SK-N-SH treated with all-trans-retinoic acid at 6 μM for 48 hours (cell line): Measurements from ENCODE around the gene HLTF.

Source experiments
- ATAC-seq: fragments of 200-7000 bp; cut with Tn5 transposase; 3 replicates; pipeline ENCODE4 v1.9.1; 2020; ENCODE audit warnings: mild to moderate bottlenecking, moderate library complexity
- ARNTL ChIP-seq: fragments of 450-650 bp; formaldehyde crosslinking; IDR thresholded peaks from 2 replicates; pipeline ENCODE4 v1.5.0; 2020; ENCODE audit warnings: low read depth, mild to moderate bottlenecking, moderate library complexity, borderline replicate concordance
- BACH2 ChIP-seq: fragments of 250-450 bp; sonication (Bioruptor Pico); IDR thresholded peaks from 2 replicates; pipeline ENCODE4 v1.9.0; 2021; ENCODE audit warnings: mild to moderate bottlenecking, borderline replicate concordance
- CREB5 ChIP-seq: fragments of 250-450 bp; sonication (Bioruptor Pico); IDR thresholded peaks from 2 replicates; pipeline ENCODE4 v1.5.1; 2020; ENCODE audit warnings: low read depth, mild to moderate bottlenecking, moderate library complexity
- CSDC2 ChIP-seq: fragments of 250-450 bp; sonication (Bioruptor Pico); IDR thresholded peaks from 2 replicates; pipeline ENCODE4 v1.5.0; 2020; ENCODE audit warnings: mild to moderate bottlenecking, moderate library complexity
- GLIS3 ChIP-seq: fragments of 250-450 bp; sonication (Bioruptor Pico); IDR thresholded peaks from 2 replicates; pipeline ENCODE4 v1.5.0; 2020; ENCODE audit warnings: mild to moderate bottlenecking, moderate library complexity
- ISL1 ChIP-seq: fragments of 250-450 bp; sonication (Bioruptor Pico); IDR thresholded peaks from 2 replicates; pipeline ENCODE4 v2.1.2; 2022; ENCODE audit warnings: mild to moderate bottlenecking, moderate library complexity
- OSR1 ChIP-seq: fragments of 250-450 bp; sonication (Bioruptor Pico); IDR thresholded peaks from 2 replicates; pipeline ENCODE4 v1.8.0; 2022; ENCODE audit warnings: moderate library complexity, mild to moderate bottlenecking, inconsistent platforms
- PATZ1 ChIP-seq: fragments of 250-450 bp; sonication (Bioruptor Pico); IDR thresholded peaks from 2 replicates; pipeline ENCODE4 v1.8.0; 2020; ENCODE audit warnings: mild to moderate bottlenecking, moderate library complexity, borderline replicate concordance
- POU6F1 ChIP-seq: fragments of 250-450 bp; sonication (Bioruptor Pico); IDR thresholded peaks from 2 replicates; pipeline ENCODE4 v1.8.0; 2021; ENCODE audit warnings: low read depth, mild to moderate bottlenecking, moderate library complexity, borderline replicate concordance
- PPARA ChIP-seq: fragments of 250-450 bp; sonication (Bioruptor Pico); IDR thresholded peaks from 2 replicates; pipeline ENCODE4 v1.5.0; 2020; ENCODE audit warnings: mild to moderate bottlenecking, borderline replicate concordance
- RARB ChIP-seq: fragments of 250-450 bp; sonication (Bioruptor Pico); IDR thresholded peaks from 2 replicates; pipeline ENCODE4 v1.8.0; 2021; ENCODE audit warnings: mild to moderate bottlenecking, moderate library complexity
- TSHZ2 ChIP-seq: fragments of 250-450 bp; sonication (Bioruptor Pico); IDR thresholded peaks from 2 replicates; pipeline ENCODE4 v1.5.0; 2020; ENCODE audit warnings: mild to moderate bottlenecking, moderate library complexity
- ZC3H10 ChIP-seq: fragments of 250-450 bp; sonication (Bioruptor Pico); IDR thresholded peaks from 2 replicates; pipeline ENCODE4 v1.5.1; 2021; ENCODE audit warnings: mild to moderate bottlenecking, moderate library complexity
- ZFP3 ChIP-seq: fragments of 250-450 bp; sonication (Bioruptor Pico); IDR thresholded peaks from 2 replicates; pipeline ENCODE4 v1.5.0; 2020; ENCODE audit warnings: mild to moderate bottlenecking, moderate library complexity
- ZFP30 ChIP-seq: fragments of 450-650 bp; formaldehyde crosslinking; IDR thresholded peaks from 2 replicates; pipeline ENCODE4 v1.5.0; 2022; ENCODE audit warnings: mild to moderate bottlenecking, moderate library complexity
- ZNF565 ChIP-seq: fragments of 450-650 bp; formaldehyde crosslinking; conservative IDR thresholded peaks from 2 replicates; pipeline ENCODE4 v1.5.0; 2020; ENCODE audit warnings: low read depth, mild to moderate bottlenecking, moderate library complexity

Gene HLTF

GRCh38 chr3:149020839-149021252, 65.5 kb downstream of the HLTF start:
- no peak for ATAC-seq

GRCh38 chr3:149020196-149020838, 66.0 kb downstream of the HLTF start:
- ATAC-seq: no peak

More at GRCh38 chr3:149020839-149021252, 65.5 kb downstream of the HLTF start:
- TF ChIP-seq ZFP3 (CRISPR knock-in tag) (no peak), PATZ1 (CRISPR knock-in tag) (no peak), RARB (CRISPR knock-in tag) (no peak), POU6F1 (CRISPR knock-in tag) (no peak), PPARA (CRISPR knock-in tag) (no peak), ISL1 (no peak)

GRCh38 chr3:149019580-149019979, 66.8 kb downstream of the HLTF start:
- TF ChIP-seq TSHZ2: no peak
- no peak for TF ChIP-seq CREB5
- TF ChIP-seq GLIS3 (CRISPR knock-in tag): no peak
- TF ChIP-seq ZFP3 (CRISPR knock-in tag): no peak
- no peak for ATAC-seq

More at GRCh38 chr3:149020196-149020838, 66.0 kb downstream of the HLTF start:
- TF ChIP-seq ZC3H10 (no peak), PPARA (CRISPR knock-in tag) (no peak), OSR1 (CRISPR knock-in tag) (no peak), BACH2 (no peak), TSHZ2 (no peak), CREB5 (no peak), ZFP3 (CRISPR knock-in tag) (no peak), RARB (CRISPR knock-in tag) (no peak), ZNF565 (CRISPR knock-in tag) (no peak), CSDC2 (CRISPR knock-in tag) (no peak), ZFP30 (no peak), ARNTL (CRISPR knock-in tag) (no peak)
